H9 (cell line): ENCODE measurements around the gene ABCA6. TPM values are rescaled to one million over a fixed set of nuclear protein-coding genes. Genes with fewer than 3 reads are reported as not detected.

Source experiments
- DNase-seq: peaks from one replicate; pipeline ENCODE4 v3.0.0-alpha.2; 2017
- H2AFZ ChIP-seq: one replicate; pipeline ENCODE4 v1.6.1; 2013; ENCODE audit warnings: mild to moderate bottlenecking, low read length, control low read depth, moderate library complexity
- H2AK5ac ChIP-seq: 2 replicates; pipeline ENCODE4 v1.6.1; 2013; ENCODE audit warnings: low read length, control low read depth, mixed read lengths; ENCODE audit not compliant: insufficient read length
- H2BK120ac ChIP-seq: one replicate; pipeline ENCODE4 v1.6.1; 2013; ENCODE audit warnings: low read depth, mild to moderate bottlenecking, low read length, control low read depth, inconsistent platforms; ENCODE audit not compliant: poor library complexity, severe bottlenecking
- H2BK12ac ChIP-seq: 2 replicates; pipeline ENCODE4 v1.6.1; 2013; ENCODE audit warnings: low read length, control low read depth, mixed read lengths, low read depth; ENCODE audit not compliant: insufficient read length
- H2BK15ac ChIP-seq: 2 replicates; pipeline ENCODE4 v1.6.1; 2013; ENCODE audit warnings: low read depth, low read length, control low read depth
- H2BK20ac ChIP-seq: one replicate; pipeline ENCODE4 v1.6.1; 2013; ENCODE audit warnings: low read depth, mild to moderate bottlenecking, low read length, control low read depth, inconsistent platforms; ENCODE audit not compliant: poor library complexity, severe bottlenecking
- H2BK5ac ChIP-seq: 2 replicates; pipeline ENCODE4 v1.6.1; 2013; ENCODE audit warnings: low read length, control low read depth, mixed read lengths; ENCODE audit not compliant: insufficient read length
- H3K14ac ChIP-seq: 2 replicates; pipeline ENCODE4 v1.6.1; 2013; ENCODE audit warnings: low read length, control low read depth; ENCODE audit not compliant: insufficient read depth
- H3K18ac ChIP-seq: 2 replicates; pipeline ENCODE4 v1.6.1; 2013; ENCODE audit warnings: low read depth, mild to moderate bottlenecking, mixed read lengths, low read length, control low read depth; ENCODE audit not compliant: insufficient read length
- H3K23ac ChIP-seq: 2 replicates; pipeline ENCODE4 v1.6.1; 2013; ENCODE audit warnings: low read length, control low read depth, mixed read lengths, low read depth; ENCODE audit not compliant: insufficient read length
- H3K23me2 ChIP-seq: 2 replicates; pipeline ENCODE4 v1.6.1; 2013; ENCODE audit warnings: low read depth, mild to moderate bottlenecking, mixed read lengths, low read length, control low read depth; ENCODE audit not compliant: insufficient read length, poor library complexity, severe bottlenecking
- H3K27ac ChIP-seq: 2 replicates; pipeline ENCODE4 v1.5.1; 2013; ENCODE audit warnings: low read length, control low read depth, mixed read lengths, low read depth; ENCODE audit not compliant: insufficient read length
- H3K27me3 ChIP-seq: 2 replicates; pipeline ENCODE4 v1.6.1; 2013; ENCODE audit warnings: low read length, control low read depth, inconsistent platforms; ENCODE audit not compliant: insufficient read depth
- H3K4ac ChIP-seq: 2 replicates; pipeline ENCODE4 v1.6.1; 2013; ENCODE audit warnings: low read depth, mild to moderate bottlenecking, control low read depth, inconsistent platforms, low read length, moderate library complexity
- H3K4me1 ChIP-seq: 2 replicates; pipeline ENCODE4 v1.6.1; 2013; ENCODE audit warnings: low read length, control low read depth, inconsistent platforms; ENCODE audit not compliant: insufficient read depth
- H3K4me2 ChIP-seq: 2 replicates; pipeline ENCODE4 v1.6.1; 2013; ENCODE audit warnings: low read length, control low read depth, mixed read lengths; ENCODE audit not compliant: insufficient read length, insufficient read depth
- H3K56ac ChIP-seq: 2 replicates; pipeline ENCODE4 v1.6.1; 2013; ENCODE audit warnings: low read depth, mild to moderate bottlenecking, mixed read lengths, low read length, control low read depth; ENCODE audit not compliant: insufficient read length
- H3K79me1 ChIP-seq: 2 replicates; pipeline ENCODE4 v1.6.1; 2013; ENCODE audit warnings: low read depth, mild to moderate bottlenecking, moderate library complexity, low read length, control low read depth, inconsistent platforms; ENCODE audit not compliant: insufficient read depth, poor library complexity, severe bottlenecking
- H3K79me2 ChIP-seq: 2 replicates; pipeline ENCODE4 v1.6.1; 2013; ENCODE audit warnings: low read length, control low read depth, inconsistent platforms; ENCODE audit not compliant: insufficient read depth
- H3K9ac ChIP-seq: 2 replicates; pipeline ENCODE4 v1.6.1; 2013; ENCODE audit warnings: low read length, control low read depth, mixed read lengths; ENCODE audit not compliant: insufficient read length; ENCODE audit errors: extremely low read depth
- H3K9me3 ChIP-seq: one replicate; pipeline ENCODE4 v1.6.1; 2013; ENCODE audit warnings: low read depth, low read length, inconsistent platforms; ENCODE audit not compliant: control insufficient read depth
- H3T11ph ChIP-seq: one replicate; pipeline ENCODE4 v1.6.1; 2013; ENCODE audit warnings: mild to moderate bottlenecking, low read length, control low read depth, inconsistent platforms
- H4K20me1 ChIP-seq: one replicate; pipeline ENCODE4 v1.6.1; 2013; ENCODE audit not compliant: control insufficient read depth, insufficient read length, insufficient read depth
- H4K5ac ChIP-seq: 2 replicates; pipeline ENCODE4 v1.6.1; 2013; ENCODE audit warnings: low read depth, mild to moderate bottlenecking, mixed read lengths, low read length, control low read depth; ENCODE audit not compliant: insufficient read length
- H4K8ac ChIP-seq: replicated peaks from 2 replicates; pipeline ENCODE4 v1.6.1; 2013; ENCODE audit warnings: low read length, control low read depth, mixed read lengths, low read depth; ENCODE audit not compliant: insufficient read length
- H4K91ac ChIP-seq: 2 replicates; pipeline ENCODE4 v1.6.1; 2013; ENCODE audit warnings: low read depth, mild to moderate bottlenecking, moderate library complexity, mixed read lengths, low read length, control low read depth; ENCODE audit not compliant: insufficient read length
- H3K27ac Mint-ChIP-seq, 3 experiments: 2 replicates in 2 of 3; 3 replicates in 1 of 3; pipeline ENCODE4 v1.8.0; 2020 to 2021; ENCODE audit warnings: mixed read lengths in 3 of 3, mild to moderate bottlenecking in 1 of 3, moderate library complexity in 1 of 3
- H3K27me3 Mint-ChIP-seq: 2 replicates; pipeline ENCODE4 v1.8.0; 2021; ENCODE audit warnings: low read depth, mild to moderate bottlenecking, moderate library complexity, mixed read lengths
- H3K36me3 Mint-ChIP-seq, 3 experiments: 2 replicates in 2 of 3; 3 replicates in 1 of 3; pipeline ENCODE4 v1.8.0; 2020 to 2021; ENCODE audit warnings: low read depth in 3 of 3, mixed read lengths in 3 of 3; ENCODE audit not compliant: insufficient read depth in 1 of 3
- H3K4me1 Mint-ChIP-seq, 2 experiments: 2 replicates each; pipeline ENCODE4 v1.8.0; 2020; ENCODE audit warnings: mixed read lengths in 2 of 2
- H3K4me3 Mint-ChIP-seq, 2 experiments: 2 replicates in 1 of 2; 3 replicates in 1 of 2; pipeline ENCODE4 v1.8.0; 2020 to 2021; ENCODE audit warnings: mild to moderate bottlenecking in 2 of 2, mixed read lengths in 2 of 2, moderate library complexity in 1 of 2
- H3K9me3 Mint-ChIP-seq, 2 experiments: 2 replicates in 1 of 2; 3 replicates in 1 of 2; pipeline ENCODE4 v1.8.0; 2020; ENCODE audit warnings: mild to moderate bottlenecking in 2 of 2, mixed read lengths in 2 of 2, moderate library complexity in 1 of 2
- WGBS: extraction: QIAGEN DNeasy Blood & Tissue Kit; methylation state at CpG from one replicate; pipeline ENCODE4 v1.1.7; 2013; ENCODE audit warnings: missing lambda C conversion rate, low lambda C conversion rate, mixed read lengths; ENCODE audit not compliant: insufficient read length; ENCODE audit errors: extremely low coverage; 5-methylcytosine and 5-hydroxymethylcytosine counted together
- total RNA-seq: library from RNA; stranded (reverse); gene quantifications from 2 replicates; pipeline ENCODE4 v1.2.1, GENCODE V29; 2021
- TF ChIP-seq, protein P1 (sequence below): fragments of 200-600 bp; sonication (generic); conservative IDR thresholded peaks from 3 replicates; pipeline ENCODE4 v1.8.0; 2021; ENCODE audit warnings: antibody characterized with exemption, mild to moderate bottlenecking

Gene ABCA6
- total RNA-seq, 1 experiment from 2014 or later: not detected

GRCh38 chr17:69046121-69046807, 95.4 kb downstream of the ABCA6 start:
- no peaks in the 10 kb centered on the region for H3K36me3 Mint-ChIP-seq
- no peak overlapping the region for H4K5ac ChIP-seq

More at GRCh38 chr17:69046121-69046807, 95.4 kb downstream of the ABCA6 start:
- no peak overlapping the region for H3K23ac ChIP-seq
- H4K20me1 ChIP-seq: no peaks in the 10 kb centered on the region
- H3K79me1 ChIP-seq: no peaks in the 10 kb centered on the region
- no peak overlapping the region for H3K4ac ChIP-seq
- no peak overlapping the region for H3K27ac ChIP-seq
- no peak overlapping the region for H2BK5ac ChIP-seq
- H2BK15ac ChIP-seq: no peak overlapping the region
- Mint-ChIP-seq H3K27ac (no peak overlapping the region), H3K9me3 (no peaks in the 10 kb centered on the region), H3K27me3 (no peaks in the 10 kb centered on the region), H3K4me3 (no peak overlapping the region), H3K4me1 (no peaks in the 10 kb centered on the region)
- H3K9ac ChIP-seq: no peak overlapping the region
- no peak overlapping the region for H3K56ac ChIP-seq
- no peak overlapping the region for H3K4me2 ChIP-seq
- no peak overlapping the region for H4K8ac ChIP-seq
- H3K14ac ChIP-seq: no peak overlapping the region
- H3K9me3 ChIP-seq: no peaks in the 10 kb centered on the region
- H2BK120ac ChIP-seq: no peak overlapping the region
- no peak overlapping the region for H3T11ph ChIP-seq
- H2BK20ac ChIP-seq: no peak overlapping the region
- H3K18ac ChIP-seq: no peak overlapping the region
- H3K27me3 ChIP-seq: no peaks in the 10 kb centered on the region
- H2AK5ac ChIP-seq: no peak overlapping the region
- H3K23me2 ChIP-seq: no peaks in the 10 kb centered on the region
- no peak overlapping the region for H2AFZ ChIP-seq
- WGBS: no CpG with 5 or more reads among the region's 4 CpGs
- H2BK12ac ChIP-seq: no peak overlapping the region
- no peaks in the 10 kb centered on the region for H3K79me2 ChIP-seq
- H4K91ac ChIP-seq: no peak overlapping the region
- DNase-seq: no peak
- H3K4me1 ChIP-seq: no peaks in the 10 kb centered on the region
- TF ChIP-seq, protein P1, sequence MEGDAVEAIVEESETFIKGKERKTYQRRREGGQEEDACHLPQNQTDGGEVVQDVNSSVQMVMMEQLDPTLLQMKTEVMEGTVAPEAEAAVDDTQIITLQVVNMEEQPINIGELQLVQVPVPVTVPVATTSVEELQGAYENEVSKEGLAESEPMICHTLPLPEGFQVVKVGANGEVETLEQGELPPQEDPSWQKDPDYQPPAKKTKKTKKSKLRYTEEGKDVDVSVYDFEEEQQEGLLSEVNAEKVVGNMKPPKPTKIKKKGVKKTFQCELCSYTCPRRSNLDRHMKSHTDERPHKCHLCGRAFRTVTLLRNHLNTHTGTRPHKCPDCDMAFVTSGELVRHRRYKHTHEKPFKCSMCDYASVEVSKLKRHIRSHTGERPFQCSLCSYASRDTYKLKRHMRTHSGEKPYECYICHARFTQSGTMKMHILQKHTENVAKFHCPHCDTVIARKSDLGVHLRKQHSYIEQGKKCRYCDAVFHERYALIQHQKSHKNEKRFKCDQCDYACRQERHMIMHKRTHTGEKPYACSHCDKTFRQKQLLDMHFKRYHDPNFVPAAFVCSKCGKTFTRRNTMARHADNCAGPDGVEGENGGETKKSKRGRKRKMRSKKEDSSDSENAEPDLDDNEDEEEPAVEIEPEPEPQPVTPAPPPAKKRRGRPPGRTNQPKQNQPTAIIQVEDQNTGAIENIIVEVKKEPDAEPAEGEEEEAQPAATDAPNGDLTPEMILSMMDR: peak; percentile 32; the same call in 2 of the 3 replicates
